C4-2B (cell line): ENCODE measurements around the gene CNOT3.

Experiments
- H3K27ac ChIP-seq: fragments of 450-650 bp; 2 replicates; pipeline ENCODE4 v1.5.1; 2017
- CTCF ChIP-seq: fragments of 450-650 bp; conservative IDR thresholded peaks from 2 replicates; pipeline ENCODE4 v1.5.1; 2017; ENCODE audit warnings: mild to moderate bottlenecking
- ZFX ChIP-seq: fragments of 450-650 bp; IDR thresholded peaks from 2 replicates; pipeline ENCODE4 v1.6.1; 2017

Gene CNOT3

GRCh38 chr19:54160182-54160811, 22.7 kb downstream of the CNOT3 start:
- TF ChIP-seq CTCF (no peak), ZFX (no peak)
- peak overlapping the region; percentile 88 for H3K27ac ChIP-seq

DNA sequence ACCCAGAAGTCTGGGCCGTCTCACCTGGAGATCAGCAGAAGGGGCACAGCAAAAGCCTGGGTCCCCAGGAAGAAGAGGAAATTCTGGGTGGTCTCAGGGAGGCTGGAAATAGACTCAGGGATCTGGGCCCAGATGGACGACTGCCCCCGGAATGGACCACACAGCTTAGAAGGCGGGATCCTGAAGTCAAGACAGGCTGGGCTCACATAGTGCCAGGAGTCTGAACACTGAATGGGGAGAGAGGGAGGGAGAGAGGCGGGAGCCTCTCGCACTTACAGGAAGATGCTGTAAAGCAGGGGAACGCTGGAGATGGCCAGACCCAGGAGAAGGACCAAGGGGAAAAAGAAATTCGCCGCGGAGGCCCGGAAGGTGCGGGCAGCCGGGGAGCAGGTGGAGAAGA, 23.3 kb downstream of the CNOT3 start:
- TF ChIP-seq CTCF (no peak), ZFX (no peak)

GRCh38 chr19:54162241-54162805, 24.8 kb downstream of the CNOT3 start:
- TF ChIP-seq CTCF, result no peak
- TF ChIP-seq ZFX, result no peak

More for the DNA sequence above, 23.3 kb downstream of the CNOT3 start:
- H3K27ac ChIP-seq, result peak overlapping the region; percentile 88

DNA sequence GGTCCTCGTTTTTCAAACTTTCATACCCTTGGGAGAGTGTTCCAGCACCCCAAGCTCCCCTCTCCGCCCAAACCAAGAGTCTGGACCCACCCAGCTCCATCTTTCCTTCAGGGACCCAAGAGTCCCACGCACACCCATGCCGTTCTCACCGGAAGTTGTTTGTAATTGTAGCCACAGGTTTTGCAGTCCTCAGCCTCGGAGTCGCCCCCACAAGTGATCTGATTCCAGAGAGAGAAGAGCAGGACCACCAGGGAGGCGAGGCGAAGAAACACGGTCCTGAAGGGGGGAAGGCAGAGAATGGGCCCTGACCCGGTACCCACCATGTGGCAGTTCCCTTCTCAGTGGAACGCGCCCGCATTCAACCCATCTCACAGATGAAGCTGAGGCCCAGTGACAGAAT, 25.3 kb downstream of the CNOT3 start:
- TF ChIP-seq CTCF, result no peak
- TF ChIP-seq ZFX, result no peak
- H3K27ac ChIP-seq, result peak overlapping the region; percentile 38

More at GRCh38 chr19:54162241-54162805, 24.8 kb downstream of the CNOT3 start:
- H3K27ac ChIP-seq, result peak overlapping the region; percentile 38

DNA sequence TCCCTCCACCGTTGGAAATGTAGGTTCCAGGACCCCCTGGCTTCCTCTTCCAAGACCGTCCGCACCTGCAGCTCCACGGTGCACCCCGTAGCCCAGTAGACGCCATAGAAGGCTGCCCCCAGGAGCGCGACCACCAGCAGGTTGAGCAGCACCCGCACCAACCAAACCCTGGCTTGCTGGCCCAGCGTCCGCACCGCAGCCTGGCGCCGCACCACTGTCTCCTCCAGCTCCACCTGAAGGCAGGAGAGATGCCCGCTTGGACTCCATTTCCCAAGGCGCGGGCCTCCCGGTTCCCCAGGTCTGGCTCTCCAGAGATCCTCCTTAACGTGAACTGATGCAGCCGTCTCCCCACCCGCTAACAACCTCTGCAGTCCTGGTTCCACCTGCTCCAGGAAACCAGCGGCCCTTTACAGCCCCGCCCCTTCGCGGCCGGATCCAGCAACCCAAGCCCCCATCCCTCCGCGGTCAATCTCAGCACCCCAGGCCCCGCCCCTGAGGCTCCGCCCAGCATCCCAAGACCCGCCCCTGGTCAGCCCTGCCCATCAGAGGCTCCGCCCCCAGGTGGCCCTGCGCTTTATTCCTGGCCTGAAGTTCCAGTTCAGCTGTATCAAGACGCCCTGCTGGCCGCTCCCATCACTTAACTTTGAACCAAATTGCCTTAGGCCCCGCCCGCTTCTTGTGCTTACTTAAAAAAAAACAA, 27.0 kb downstream of the CNOT3 start:
- H3K27ac ChIP-seq, result no peak overlapping the region
- TF ChIP-seq CTCF (no peak), ZFX (no peak)

GRCh38 chr19:54165222-54165621, 27.7 kb downstream of the CNOT3 start:
- TF ChIP-seq ZFX (no peak), CTCF (no peak)
- H3K27ac ChIP-seq, result no peak overlapping the region
